ENCODE measurements around the gene ELP5.

ELP5 gene

DNA sequence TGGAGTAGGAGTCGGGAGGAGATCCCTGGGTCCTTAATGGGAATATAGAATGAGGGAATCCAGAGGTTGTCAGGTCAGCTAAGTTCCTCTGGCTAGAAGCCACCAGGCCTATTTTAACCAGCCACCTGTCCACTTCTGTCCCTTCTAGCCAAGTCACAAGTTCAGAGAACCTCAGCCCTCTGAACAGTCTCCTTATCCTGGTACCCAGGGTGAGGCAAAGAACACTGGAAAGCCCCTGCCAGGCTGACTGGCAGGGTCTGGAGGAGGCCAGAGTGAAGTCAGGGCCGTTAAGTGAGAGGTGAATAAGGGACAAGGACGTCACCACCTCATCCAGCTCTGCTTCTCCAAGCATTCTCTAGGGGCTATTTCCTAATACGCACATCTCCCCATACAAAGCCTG lies 3.2 kb upstream of the ELP5 start:
- in situ Hi-C loops (cut with MboI; ENCODE audit: low sequenced_read_pairs): loop anchor here (10.0 to 25.0 kb wide), 2 partner anchors 236 to 914 kb away; partner anchors contain the start of genes PER1, POLR2A, SLC35G6 and VAMP2
- Histone ChIP-seq H3K27me3 (ENCODE audit: low read depth) (no peaks in the 10 kb centered on the region), H3K9me3 (no peaks in the 10 kb centered on the region), H3K4me1 (peaks cover 16% of the 10 kb centered on the region), H3K36me3 (replicated peaks) (peaks cover 36% of the 10 kb centered on the region), H3K4me3 (no peak overlapping the region)
- no peak for DNase-seq (ENCODE audit: low spot score in 2 of 2)

DNA sequence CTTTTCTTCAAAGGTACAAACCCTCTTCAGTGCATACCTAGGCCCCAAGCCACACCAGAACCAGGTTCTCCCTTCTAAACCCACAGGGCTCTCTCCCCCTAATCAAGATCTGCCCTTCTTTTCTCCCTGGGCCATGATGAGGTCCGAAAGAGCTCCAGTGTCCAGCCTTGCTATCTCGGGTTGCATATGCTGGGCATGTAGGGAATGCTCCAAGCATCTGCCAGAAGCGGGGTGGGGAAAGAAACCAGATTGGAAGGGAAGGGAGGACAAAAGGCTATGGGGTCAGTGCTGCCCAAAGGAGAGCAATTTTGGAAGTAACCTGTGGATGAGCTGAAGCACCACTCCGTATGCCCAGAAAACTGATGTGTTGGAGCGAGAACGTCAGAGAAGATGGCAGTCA lies 2.8 kb upstream of the ELP5 start:
- H3K36me3 ChIP-seq (replicated peaks): peaks cover 35% of the 10 kb centered on the region
- H3K9me3 ChIP-seq: no peaks in the 10 kb centered on the region
- no peak overlapping the region; the same call in 1 of the 2 replicates for H3K4me3 ChIP-seq
- in situ Hi-C loops (cut with MboI; ENCODE audit: low sequenced_read_pairs): loop anchor here (10.0 to 25.0 kb wide), 2 partner anchors 236 to 913 kb away; partner anchors contain the start of genes PER1, POLR2A, SLC35G6 and VAMP2
- DNase-seq (ENCODE audit: low spot score in 2 of 2): no peak
- H3K4me1 ChIP-seq: peaks cover 16% of the 10 kb centered on the region
- no peaks in the 10 kb centered on the region for H3K27me3 ChIP-seq (ENCODE audit: low read depth)

DNA sequence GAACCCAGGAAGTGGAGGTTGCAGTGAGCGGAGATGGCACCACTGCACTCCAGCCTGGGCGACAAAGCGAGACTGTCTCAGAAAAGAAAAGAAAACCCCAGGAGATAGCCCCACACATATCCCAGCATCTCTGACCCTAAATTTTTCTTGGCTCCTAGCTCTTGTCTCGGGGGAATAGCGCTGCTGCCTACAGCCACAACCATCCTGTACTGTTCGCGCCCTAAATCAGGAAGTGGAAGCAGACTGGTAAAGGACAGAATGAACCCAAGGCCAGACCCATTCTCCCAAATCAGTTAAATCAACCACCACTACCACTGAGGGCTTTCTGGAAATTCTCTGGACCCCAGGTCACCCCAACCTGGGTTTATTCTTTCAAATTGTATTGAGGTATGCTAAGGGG lies 2.2 kb upstream of the ELP5 start:
- Histone ChIP-seq H3K9me3 (no peaks in the 10 kb centered on the region), H3K4me1 (peaks cover 16% of the 10 kb centered on the region), H3K27me3 (ENCODE audit: low read depth) (no peaks in the 10 kb centered on the region), H3K36me3 (replicated peaks) (peaks cover 34% of the 10 kb centered on the region), H3K4me3 (peak overlapping the region; percentile 99)
- no peak for DNase-seq (ENCODE audit: low spot score in 2 of 2)
- in situ Hi-C loops (cut with MboI; ENCODE audit: low sequenced_read_pairs): loop anchor here (10.0 to 25.0 kb wide), 2 partner anchors 235 to 912 kb away; partner anchors contain the start of genes PER1, POLR2A, SLC35G6 and VAMP2

DNA sequence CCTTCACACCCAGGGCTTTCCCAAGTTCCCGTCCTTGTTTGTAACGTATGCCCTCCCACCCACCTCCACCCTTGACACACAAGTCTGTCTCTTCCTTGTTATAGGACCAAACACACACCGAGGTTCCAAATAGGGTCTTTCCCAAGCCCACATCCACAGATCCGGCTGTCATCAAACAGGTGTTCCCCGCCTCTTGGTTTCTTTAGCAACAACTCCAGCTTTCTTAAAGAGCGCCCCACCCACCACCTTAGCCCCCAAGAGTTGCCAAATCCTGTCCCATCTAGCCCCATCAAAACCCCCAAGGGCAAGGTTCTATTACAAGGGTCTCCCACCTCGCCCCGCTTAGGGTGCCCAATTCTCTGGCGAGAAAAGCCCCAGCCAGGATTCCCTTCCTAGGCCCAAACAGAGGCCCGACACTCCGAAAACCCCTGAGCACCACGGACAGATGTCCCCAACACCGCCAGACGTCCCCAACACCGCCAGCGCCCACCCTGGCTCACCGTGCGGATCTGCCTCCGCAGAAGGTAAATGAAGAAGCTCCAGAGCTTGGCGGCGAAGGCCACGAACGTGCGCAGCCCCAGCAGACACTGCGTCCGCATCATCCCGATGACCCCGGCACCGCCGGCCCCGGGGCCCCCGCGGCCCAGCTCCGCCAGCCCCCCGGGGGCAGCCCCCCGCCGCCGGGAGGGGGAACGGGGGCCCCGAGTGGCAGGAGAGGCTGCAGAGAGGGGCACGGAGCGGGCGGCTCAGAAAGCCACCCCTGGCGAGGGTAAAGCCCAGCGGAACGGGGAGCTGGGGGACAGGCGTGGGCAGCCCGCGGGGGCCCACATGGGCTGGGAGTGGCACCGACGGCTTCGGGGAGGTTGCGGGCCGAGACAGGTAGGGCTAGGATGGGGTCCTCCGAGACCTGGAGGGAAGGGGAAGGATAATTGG lies 1.1 kb upstream of the ELP5 start:
- Histone ChIP-seq H3K4me3 (peak overlapping the region; percentile 99), H3K36me3 (replicated peaks) (peaks cover 27% of the 10 kb centered on the region), H3K4me1 (peaks cover 16% of the 10 kb centered on the region), H3K27me3 (ENCODE audit: low read depth) (no peaks in the 10 kb centered on the region), H3K9me3 (no peaks in the 10 kb centered on the region)
- in situ Hi-C loops (cut with MboI; ENCODE audit: low sequenced_read_pairs): no loop called here
- DNase-seq (ENCODE audit: low spot score in 2 of 2): no peak

DNA sequence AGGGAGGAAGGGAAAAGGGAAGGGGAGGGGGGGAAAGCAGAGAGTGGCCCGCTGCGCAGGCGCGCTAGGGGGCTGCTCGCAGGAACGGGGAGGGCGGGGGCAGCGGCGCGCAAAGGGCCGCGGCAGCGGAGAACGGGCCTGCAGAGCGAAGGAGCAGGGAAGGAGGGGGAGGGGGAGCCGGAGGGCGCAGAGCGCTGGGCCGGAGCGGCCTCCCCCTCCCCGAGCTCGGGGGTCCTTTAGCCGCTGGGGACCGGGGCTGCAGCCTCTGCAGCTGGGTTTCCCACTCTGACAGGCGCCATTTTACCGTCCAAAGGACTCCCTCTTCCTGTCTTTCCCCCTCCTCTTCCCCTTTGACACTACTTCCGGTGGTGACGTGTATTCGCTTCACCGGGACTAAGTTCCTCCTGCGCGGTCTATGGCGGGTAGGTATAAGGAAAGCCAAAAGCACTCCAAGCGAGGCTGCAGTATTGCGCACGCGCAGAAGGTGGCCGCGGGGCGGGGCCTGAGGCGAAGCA lies 297 bp upstream of the ELP5 start, which contains the start of gene CTDNEP1:
Gene CTDNEP1, minus strand, starts transcription at position 74 of the 515 bp plus-strand sequence. CDS start 438 bp downstream, outside the sequence.
- DNase-seq (ENCODE audit: low spot score in 2 of 2): peak; percentile 97 to 99
- in situ Hi-C loops (cut with MboI; ENCODE audit: low sequenced_read_pairs): no loop called here
- no peaks in the 10 kb centered on the region for H3K9me3 ChIP-seq
- H3K4me3 ChIP-seq: peak within 1 kb of the TSS; percentile 99
- peaks cover 16% of the 10 kb centered on the region for H3K4me1 ChIP-seq
- peaks cover 27% of the 10 kb centered on the region for H3K36me3 ChIP-seq (replicated peaks)
- H3K27me3 ChIP-seq (ENCODE audit: low read depth): no peaks in the 10 kb centered on the region

DNA sequence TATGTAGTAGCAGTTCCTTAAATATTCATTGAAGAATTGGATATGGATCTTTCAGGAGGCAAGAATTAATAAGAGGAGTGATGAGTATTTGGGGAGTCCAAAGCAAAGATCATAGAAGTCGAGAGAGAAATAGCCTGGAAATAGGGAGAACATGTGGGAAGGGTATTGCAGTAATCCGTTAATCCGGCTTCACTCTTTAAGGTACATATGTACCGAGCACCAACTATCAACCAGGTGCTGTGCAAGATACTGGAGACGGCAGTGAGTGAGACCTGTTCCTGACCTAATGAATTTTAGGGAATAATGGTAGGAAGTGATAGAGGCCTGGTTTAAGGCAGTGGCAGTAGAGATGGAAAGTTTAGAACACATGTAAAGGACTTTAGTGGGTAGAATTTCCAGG lies 1.1 kb downstream of the ELP5 start:
- no peaks in the 10 kb centered on the region for H3K27me3 ChIP-seq (ENCODE audit: low read depth)
- H3K4me1 ChIP-seq: peaks cover 16% of the 10 kb centered on the region
- peak overlapping the region; percentile 99 for H3K4me3 ChIP-seq
- no peaks in the 10 kb centered on the region for H3K9me3 ChIP-seq
- peaks cover 35% of the 10 kb centered on the region for H3K36me3 ChIP-seq (replicated peaks)
- DNase-seq (ENCODE audit: low spot score in 2 of 2): no peak
- in situ Hi-C loops (cut with MboI; ENCODE audit: low sequenced_read_pairs): no loop called here

DNA sequence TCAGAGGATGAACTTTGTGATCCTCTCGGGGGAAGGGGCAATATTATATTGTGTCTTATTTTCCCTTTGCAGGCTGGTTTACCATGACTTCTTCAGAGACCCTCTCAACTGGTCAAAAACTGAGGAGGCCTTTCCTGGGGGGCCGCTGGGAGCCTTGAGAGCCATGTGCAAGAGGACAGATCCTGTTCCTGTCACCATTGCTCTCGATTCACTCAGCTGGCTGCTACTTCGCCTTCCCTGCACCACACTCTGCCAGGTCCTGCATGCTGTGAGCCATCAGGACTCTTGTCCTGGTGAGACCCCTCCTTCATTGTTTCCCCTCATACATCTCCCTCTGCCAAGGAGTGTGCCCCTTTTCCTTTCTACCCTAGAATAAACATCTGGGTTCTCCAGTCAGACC lies 2.5 kb downstream of the ELP5 start:
- peaks cover 46% of the 10 kb centered on the region for H3K36me3 ChIP-seq (replicated peaks)
- peaks cover 15% of the 10 kb centered on the region for H3K4me1 ChIP-seq
- in situ Hi-C loops (cut with MboI; ENCODE audit: low sequenced_read_pairs): no loop called here
- H3K4me3 ChIP-seq: no peak overlapping the region
- no peaks in the 10 kb centered on the region for H3K9me3 ChIP-seq
- no peaks in the 10 kb centered on the region for H3K27me3 ChIP-seq (ENCODE audit: low read depth)
- DNase-seq (ENCODE audit: low spot score in 2 of 2): no peak

DNA sequence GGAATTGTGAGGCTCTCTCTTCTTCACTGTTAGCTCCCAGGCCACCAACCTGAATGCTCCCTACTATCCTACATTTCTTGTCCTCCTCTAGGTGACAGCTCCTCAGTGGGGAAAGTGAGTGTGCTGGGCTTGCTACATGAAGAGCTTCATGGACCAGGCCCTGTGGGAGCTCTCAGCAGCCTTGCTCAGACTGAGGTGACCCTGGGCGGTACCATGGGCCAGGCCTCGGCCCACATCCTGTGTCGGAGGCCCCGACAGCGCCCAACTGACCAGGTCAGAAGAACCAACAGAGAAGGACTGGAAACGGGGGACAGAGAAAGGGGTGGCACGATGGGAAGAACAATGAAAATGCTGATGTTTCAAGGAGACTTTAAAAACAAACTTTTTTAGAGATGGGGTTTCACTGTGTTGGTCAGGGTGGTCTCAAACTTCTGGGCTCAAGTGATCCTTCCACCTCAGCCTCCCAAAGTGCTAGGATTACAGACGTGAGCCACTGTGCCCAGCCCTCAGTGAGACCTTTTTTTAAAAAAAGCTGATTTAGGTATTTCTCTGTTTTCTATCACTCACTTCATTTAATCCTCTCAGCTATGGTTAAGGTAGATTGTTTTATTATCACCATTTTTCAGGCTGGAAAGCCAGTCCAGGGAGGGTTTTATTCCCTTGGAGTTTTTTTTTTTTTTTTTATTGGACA lies 4.9 kb downstream of the ELP5 start:
- no peaks in the 10 kb centered on the region for H3K27me3 ChIP-seq (ENCODE audit: low read depth)
- DNase-seq (ENCODE audit: low spot score in 2 of 2): no peak

DNA sequence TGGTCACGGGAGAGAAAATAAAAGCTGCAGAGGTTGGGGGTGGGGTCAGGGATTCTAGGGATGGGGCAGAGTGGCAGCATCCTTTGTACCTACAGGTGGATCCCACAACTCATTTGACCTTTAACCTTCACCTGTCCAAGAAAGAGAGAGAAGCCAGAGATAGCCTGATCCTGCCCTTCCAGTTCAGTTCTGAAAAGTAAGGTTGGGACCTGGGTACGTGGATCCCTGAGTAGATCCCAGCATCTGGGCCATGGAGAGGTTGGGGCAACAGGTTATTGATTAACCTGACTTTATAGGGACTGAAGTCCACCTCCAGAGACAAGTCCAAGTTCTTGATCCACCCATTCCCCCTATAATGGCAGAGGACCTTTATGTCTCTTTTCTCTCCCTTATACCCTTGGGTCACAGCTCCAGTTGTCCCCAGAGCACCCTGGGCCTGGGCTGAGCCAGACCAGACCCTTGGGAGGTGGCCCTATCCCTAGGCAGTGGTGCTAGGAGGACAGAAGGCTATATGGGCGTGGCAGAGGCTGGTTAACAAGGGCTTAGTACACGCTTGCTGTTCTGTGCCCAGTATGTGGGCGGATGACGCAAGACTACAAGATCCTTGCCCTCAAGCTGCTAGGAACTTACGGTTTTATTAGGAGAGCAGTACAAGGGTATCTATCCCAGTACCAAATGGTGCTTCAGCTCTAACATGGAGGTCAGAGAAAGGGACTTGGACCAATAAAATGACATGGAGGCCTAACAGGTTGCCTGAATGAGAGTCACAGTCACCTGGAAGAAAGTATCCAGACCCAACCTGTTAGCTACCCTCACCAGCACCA lies 6.9 kb downstream of the ELP5 start:
- in situ Hi-C loops (cut with MboI; ENCODE audit: low sequenced_read_pairs): no loop called here
- no peak for DNase-seq (ENCODE audit: low spot score in 2 of 2)
- Histone ChIP-seq H3K4me3 (no peak overlapping the region), H3K4me1 (peaks cover 12% of the 10 kb centered on the region), H3K36me3 (replicated peaks) (peaks cover 50% of the 10 kb centered on the region), H3K9me3 (no peaks in the 10 kb centered on the region), H3K27me3 (ENCODE audit: low read depth) (no peaks in the 10 kb centered on the region)

More for the DNA sequence above, 4.9 kb downstream of the ELP5 start:
- Histone ChIP-seq H3K9me3 (no peaks in the 10 kb centered on the region), H3K36me3 (replicated peaks) (peaks cover 53% of the 10 kb centered on the region), H3K4me3 (no peak overlapping the region), H3K4me1 (peaks cover 7% of the 10 kb centered on the region; the same call in 1 of the 2 replicates)
- in situ Hi-C loops (cut with MboI; ENCODE audit: low sequenced_read_pairs): no loop called here

DNA sequence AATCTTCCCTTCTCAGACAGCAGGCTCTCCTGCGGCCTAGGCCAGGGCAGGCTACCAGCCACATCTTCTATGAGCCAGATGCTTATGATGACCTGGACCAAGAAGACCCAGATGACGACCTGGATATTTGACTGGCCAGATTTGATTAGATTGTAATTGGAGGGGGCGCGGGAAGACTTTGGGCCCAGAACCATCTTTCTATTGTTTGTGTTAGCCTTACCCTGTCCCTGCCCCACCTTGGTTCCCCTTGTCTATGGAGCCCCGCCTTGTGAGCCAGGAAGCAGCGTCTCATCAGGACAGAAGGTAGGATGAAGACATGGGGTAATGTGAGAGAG lies 7.5 kb downstream of the ELP5 start:
- no peaks in the 10 kb centered on the region for H3K27me3 ChIP-seq (ENCODE audit: low read depth)
- peaks cover 17% of the 10 kb centered on the region for H3K4me1 ChIP-seq
- in situ Hi-C loops (cut with MboI; ENCODE audit: low sequenced_read_pairs): no loop called here
- no peak overlapping the region for H3K4me3 ChIP-seq
- no peaks in the 10 kb centered on the region for H3K9me3 ChIP-seq
- no peak for DNase-seq (ENCODE audit: low spot score in 2 of 2)
- H3K36me3 ChIP-seq (replicated peaks): peaks cover 44% of the 10 kb centered on the region

DNA sequence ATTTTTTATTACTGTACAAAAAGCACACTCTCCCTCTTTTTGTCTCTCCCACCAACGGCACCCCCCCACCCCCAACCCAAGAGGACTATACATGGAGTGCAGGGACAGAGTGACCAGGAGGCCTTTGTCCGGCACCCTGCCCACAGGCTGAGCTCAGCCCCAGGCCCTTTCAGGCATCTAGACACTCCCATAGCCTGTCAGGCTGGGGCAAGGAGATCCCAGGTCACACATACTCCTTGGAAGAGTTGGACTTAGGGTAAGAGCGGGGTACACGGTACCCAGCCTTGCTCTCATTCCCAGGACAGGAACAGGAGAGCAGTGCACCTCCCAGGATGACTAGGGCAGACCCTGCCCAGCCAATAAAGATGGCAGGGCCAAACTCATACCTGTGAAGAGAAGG lies 8.1 kb downstream of the ELP5 start:
- Histone ChIP-seq H3K9me3 (no peaks in the 10 kb centered on the region), H3K4me3 (no peak overlapping the region), H3K4me1 (peaks cover 22% of the 10 kb centered on the region), H3K27me3 (ENCODE audit: low read depth) (no peaks in the 10 kb centered on the region), H3K36me3 (replicated peaks) (peaks cover 43% of the 10 kb centered on the region)
- in situ Hi-C loops (cut with MboI; ENCODE audit: low sequenced_read_pairs): no loop called here
- DNase-seq (ENCODE audit: low spot score in 2 of 2): no peak

DNA sequence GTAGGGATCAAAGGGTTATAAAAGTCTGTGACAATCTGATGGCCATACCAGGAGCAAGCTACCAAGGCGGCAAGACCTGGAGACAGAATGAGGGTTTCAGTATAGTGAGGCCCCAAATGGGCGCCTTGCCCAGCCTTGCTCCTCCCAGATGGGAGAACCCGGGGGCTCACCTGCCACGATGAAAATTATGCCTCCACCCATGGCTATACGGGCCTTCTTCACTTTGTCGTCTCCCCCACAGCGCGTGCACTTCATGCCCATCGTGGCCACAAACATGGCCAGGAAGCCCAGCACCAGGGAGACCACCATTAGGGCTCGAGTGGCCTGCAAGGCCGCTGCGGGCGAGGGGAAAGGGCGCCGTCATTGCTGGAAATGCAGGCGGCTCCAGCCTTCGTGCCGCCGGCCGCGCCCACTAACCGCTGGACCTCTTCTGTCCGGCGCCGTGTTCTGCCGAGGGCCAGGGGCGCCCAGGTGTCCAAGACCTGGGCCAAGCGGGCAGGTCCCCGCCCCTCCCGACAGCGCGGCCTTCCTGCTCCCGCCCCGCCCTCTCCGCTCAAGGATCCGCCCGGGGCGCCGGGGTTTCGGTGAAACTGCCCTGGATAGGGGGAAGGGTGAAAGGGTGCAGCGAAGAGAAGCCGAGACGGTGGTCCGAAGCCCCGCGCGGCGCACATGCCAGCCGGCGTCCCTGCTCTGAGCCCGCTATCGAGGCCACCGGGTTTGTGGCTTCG lies 8.8 kb downstream of the ELP5 start:
- in situ Hi-C loops (cut with MboI; ENCODE audit: low sequenced_read_pairs): no loop called here
- Histone ChIP-seq H3K27me3 (ENCODE audit: low read depth) (no peaks in the 10 kb centered on the region), H3K4me1 (peaks cover 26% of the 10 kb centered on the region), H3K36me3 (replicated peaks) (peaks cover 43% of the 10 kb centered on the region), H3K9me3 (no peaks in the 10 kb centered on the region), H3K4me3 (no peak overlapping the region)
- DNase-seq (ENCODE audit: low spot score in 2 of 2): no peak

Data from HAP-1 (cell line).